Thyroid gland (tissue), 4 donors: ENCODE measurements around the gene PIGQ. TPM values are rescaled to one million over a fixed set of nuclear protein-coding genes. Genes with fewer than 3 reads are reported as not detected.

Experiments
- DNase-seq, 2 donors: peaks; one replicate each; pipeline ENCODE4 v3.0.0-alpha.2; 2019
- H3K27ac ChIP-seq, 3 donors: fragments of 200-600 bp; sonication (generic); 1 replicate in 2 of 3; 2 replicates in 1 of 3; pipeline ENCODE4 v1.5.1; 2016 to 2019; ENCODE audit warnings: mild to moderate bottlenecking in 1 of 3, moderate library complexity in 1 of 3
- H3K27me3 ChIP-seq: fragments of 200-600 bp; sonication (generic); one replicate; pipeline ENCODE4 v1.5.1; 2019
- H3K36me3 ChIP-seq, 2 donors: fragments of 200-600 bp; sonication (generic); one replicate each; pipeline ENCODE4 v1.5.1; 2016 to 2019
- H3K4me1 ChIP-seq, 2 donors: fragments of 200-600 bp; sonication (generic); one replicate each; pipeline ENCODE4 v1.5.1; 2017 to 2019
- H3K4me3 ChIP-seq, 3 donors: fragments of 200-600 bp; sonication (generic); replicated peaks in 1 of 3; 1 replicate in 2 of 3; 2 replicates in 1 of 3; pipeline ENCODE4 v1.5.1; 2016; ENCODE audit warnings: mild to moderate bottlenecking in 1 of 3
- H3K9me3 ChIP-seq: fragments of 200-600 bp; sonication (generic); one replicate; pipeline ENCODE4 v1.5.1; 2017
- POLR2A ChIP-seq, 2 donors: fragments of 450-650 bp; IDR thresholded peaks; one replicate each; pipeline ENCODE4 v1.6.1; 2017; ENCODE audit warnings: antibody characterized with exemption in 2 of 2, mild to moderate bottlenecking in 2 of 2, moderate library complexity in 1 of 2
- WGBS, 2 donors: methylation state at CpG; one replicate each; pipeline ENCODE4 v1.1.5; 2017; 5-methylcytosine and 5-hydroxymethylcytosine counted together
- intact Hi-C: fragments of 100-400 bp; cut with DNase I; formaldehyde crosslinking; loops from one replicate; pipeline ENCODE4 v1.15.1; 2023
- total RNA-seq, 4 donors: library from RNA; depleted of rRNA; stranded (reverse); fragments of >200 nt; gene quantifications; one replicate each; pipeline ENCODE4 v1.2.3, GENCODE V29; 2016
- TF ChIP-seq, protein P1 (sequence below), 6 experiments: fragments of 200-600 bp in 3 of 6; fragments of 450-650 bp in 3 of 6; sonication (generic) in 3 of 6; IDR thresholded peaks; one replicate each; pipeline ENCODE4 v1.5.1; 2016 to 2019; ENCODE audit warnings: antibody characterized with exemption in 6 of 6, mild to moderate bottlenecking in 2 of 6, inconsistent platforms in 1 of 6, moderate library complexity in 1 of 6

PIGQ gene
- total RNA-seq, 4 donors from 2014 or later = 69.6 to 125 (median 108) TPM

DNA sequence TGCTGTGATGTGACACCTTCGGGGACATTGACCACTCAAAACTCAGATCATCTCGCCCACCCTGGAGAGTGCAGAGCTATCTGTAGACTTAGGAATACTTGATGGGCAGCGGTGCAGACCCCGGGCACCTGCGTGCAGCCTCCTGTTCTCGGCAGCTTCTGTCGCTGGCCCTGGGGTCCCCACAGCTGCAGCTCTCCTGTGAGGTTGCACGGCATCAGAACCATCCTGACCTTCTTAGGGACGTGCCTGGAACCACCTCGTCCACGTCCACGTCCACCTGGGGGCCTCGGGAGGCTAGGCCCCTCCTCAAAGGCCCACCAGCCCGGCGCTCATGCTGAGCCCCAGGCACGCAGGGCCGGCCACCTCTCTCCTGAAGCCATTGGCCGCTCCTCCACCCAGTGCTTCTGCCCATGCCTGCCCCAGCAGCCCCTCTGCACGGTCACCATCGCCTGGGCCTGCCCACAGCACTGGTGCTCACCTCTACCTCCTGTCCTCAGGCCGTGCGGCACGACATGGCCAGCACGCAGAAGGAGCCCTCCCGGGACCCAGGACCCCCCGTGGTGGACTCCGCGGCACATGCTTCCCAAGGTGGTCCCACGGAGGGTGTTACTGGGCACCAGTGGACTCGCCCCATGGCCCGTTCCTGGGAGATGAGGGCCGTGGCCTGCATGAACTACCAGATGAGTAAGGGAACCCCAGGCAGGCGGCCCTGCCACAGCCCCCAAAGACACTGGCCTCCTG, 58.7 kb downstream of the PIGQ start:
- no peak for DNase-seq
- no peak overlapping the region for H3K4me3 ChIP-seq
- 97% methylated on average over 18 to 22 of the region's 33 CpGs for WGBS, 2 donors
- peaks cover 7 to 10% of the 10 kb centered on the region in 2 donors for H3K36me3 ChIP-seq
- peaks cover 7 to 14% of the 10 kb centered on the region in 2 donors for H3K4me1 ChIP-seq
- H3K27me3 ChIP-seq = no peaks in the 10 kb centered on the region
- no peak for TF ChIP-seq POLR2A (IDR thresholded peaks at IDR 0.05)
- TF ChIP-seq, protein P1, sequence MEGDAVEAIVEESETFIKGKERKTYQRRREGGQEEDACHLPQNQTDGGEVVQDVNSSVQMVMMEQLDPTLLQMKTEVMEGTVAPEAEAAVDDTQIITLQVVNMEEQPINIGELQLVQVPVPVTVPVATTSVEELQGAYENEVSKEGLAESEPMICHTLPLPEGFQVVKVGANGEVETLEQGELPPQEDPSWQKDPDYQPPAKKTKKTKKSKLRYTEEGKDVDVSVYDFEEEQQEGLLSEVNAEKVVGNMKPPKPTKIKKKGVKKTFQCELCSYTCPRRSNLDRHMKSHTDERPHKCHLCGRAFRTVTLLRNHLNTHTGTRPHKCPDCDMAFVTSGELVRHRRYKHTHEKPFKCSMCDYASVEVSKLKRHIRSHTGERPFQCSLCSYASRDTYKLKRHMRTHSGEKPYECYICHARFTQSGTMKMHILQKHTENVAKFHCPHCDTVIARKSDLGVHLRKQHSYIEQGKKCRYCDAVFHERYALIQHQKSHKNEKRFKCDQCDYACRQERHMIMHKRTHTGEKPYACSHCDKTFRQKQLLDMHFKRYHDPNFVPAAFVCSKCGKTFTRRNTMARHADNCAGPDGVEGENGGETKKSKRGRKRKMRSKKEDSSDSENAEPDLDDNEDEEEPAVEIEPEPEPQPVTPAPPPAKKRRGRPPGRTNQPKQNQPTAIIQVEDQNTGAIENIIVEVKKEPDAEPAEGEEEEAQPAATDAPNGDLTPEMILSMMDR (IDR thresholded peaks at IDR 0.05) = no peak
- no peak overlapping the region for H3K27ac ChIP-seq
- intact Hi-C loops = no loop called here
- H3K9me3 ChIP-seq = no peaks in the 10 kb centered on the region

DNA sequence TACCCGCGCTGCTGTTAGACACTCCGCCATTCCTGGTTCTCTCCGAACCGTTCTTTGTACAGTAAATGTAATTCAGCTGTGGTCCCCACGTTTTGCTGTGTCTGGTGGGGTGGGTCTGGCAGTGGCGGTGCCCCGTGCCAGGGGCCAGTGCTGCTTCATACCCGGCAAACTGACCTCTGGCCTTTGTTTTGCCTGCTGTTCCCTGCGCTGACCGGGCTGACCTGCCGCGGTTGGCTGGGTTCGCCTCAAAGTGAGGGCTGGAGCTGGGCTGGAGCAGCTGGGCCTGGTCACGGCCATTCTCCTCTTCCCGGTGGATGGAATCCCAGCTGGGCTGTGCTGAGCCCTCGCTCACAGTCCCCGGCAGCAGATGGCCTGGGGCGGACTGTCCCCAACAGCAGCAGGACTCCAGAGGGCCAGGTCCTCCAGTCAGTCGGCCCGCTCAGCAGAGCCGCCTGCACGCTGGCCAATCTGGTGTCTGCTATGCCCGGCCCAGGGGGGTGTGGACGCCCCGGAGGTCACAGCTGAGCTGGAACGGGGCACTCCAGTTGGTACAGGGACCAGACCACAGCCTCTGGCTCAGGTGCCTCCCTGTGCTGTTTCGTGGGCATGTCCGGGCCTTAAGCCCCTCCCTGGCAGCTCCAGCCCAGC, 59.5 kb downstream of the PIGQ start:
- Histone ChIP-seq H3K27me3 (no peaks in the 10 kb centered on the region), H3K4me3 (no peak overlapping the region), H3K27ac (no peak overlapping the region), H3K36me3 (peaks cover 7 to 14% of the 10 kb centered on the region in 2 donors), H3K4me1 (peaks cover 7 to 14% of the 10 kb centered on the region in 2 donors), H3K9me3 (no peaks in the 10 kb centered on the region)
- DNase-seq = no peak
- TF ChIP-seq, protein P1 (IDR thresholded peaks at IDR 0.05) = no peak
- TF ChIP-seq POLR2A (IDR thresholded peaks at IDR 0.05) = no peak
- intact Hi-C loops = no loop called here
- WGBS, 2 donors = 86 to 87% methylated on average over 16 to 19 of the region's 29 CpGs

DNA sequence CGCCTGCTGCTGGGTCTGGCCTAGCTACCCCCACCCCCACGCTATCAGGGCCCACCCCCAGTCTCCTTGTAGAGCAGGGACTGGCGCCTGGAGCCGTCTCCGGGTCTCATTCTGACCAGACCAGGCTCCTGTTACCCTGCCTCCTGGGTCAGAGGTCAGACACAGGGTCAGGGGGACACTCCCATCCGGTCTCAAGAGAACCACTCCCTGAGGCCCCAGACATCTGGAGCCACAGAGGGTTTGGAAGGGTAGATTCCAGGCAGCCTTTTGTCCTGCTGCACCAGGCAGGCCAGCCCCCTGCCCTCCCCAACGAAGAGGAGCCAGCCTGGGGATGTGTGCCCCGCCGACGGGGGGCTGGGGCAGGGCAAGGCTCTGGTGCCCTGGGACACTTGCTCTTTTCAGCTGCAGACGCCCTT, 60.1 kb downstream of the PIGQ start:
- TF ChIP-seq POLR2A (IDR thresholded peaks at IDR 0.05) = no peak
- TF ChIP-seq, protein P1 (IDR thresholded peaks at IDR 0.05) = no peak
- H3K4me3 ChIP-seq = no peak overlapping the region
- intact Hi-C loops = loop anchor here (5.0 kb wide), 1 partner anchor 38 kb away; the partner anchor contains the start of gene RAB40C
- no peaks in the 10 kb centered on the region for H3K27me3 ChIP-seq
- DNase-seq = no peak
- H3K4me1 ChIP-seq = peaks cover 7 to 14% of the 10 kb centered on the region in 2 donors
- no peak overlapping the region for H3K27ac ChIP-seq
- peaks cover 7 to 14% of the 10 kb centered on the region in 2 donors for H3K36me3 ChIP-seq
- no peaks in the 10 kb centered on the region for H3K9me3 ChIP-seq
- 92 to 100% methylated on average over 1 to 6 of the region's 11 CpGs for WGBS, 2 donors

DNA sequence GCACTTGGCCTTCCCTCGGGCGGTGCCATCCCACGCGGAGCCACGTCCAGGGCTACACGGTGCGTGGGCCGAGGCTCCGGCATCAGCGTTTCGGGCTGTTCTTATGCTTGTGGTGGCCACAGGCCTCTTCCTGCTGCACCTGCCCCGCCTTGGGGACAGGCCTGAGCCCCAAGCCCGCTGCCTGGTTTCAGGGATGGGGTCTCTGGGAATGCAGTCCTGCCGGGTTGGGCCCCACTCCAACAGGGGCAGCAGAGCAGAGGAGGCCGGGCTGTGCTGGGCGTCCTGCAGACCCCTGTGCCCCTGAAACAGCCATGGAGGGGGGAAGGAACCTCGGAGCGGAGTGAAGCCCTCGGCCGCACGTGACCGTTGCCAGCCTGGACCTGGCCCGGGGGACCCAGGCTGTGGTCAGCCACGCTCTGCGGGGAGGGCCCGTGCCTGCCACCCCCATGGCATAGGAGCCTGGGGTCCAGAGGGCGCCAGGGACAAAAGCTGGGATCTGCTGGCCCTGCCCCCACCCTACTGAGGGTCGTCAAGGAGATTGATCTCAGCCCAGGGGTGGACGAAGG, 60.6 kb downstream of the PIGQ start:
- no peak for DNase-seq
- peaks cover 7 to 19% of the 10 kb centered on the region in 2 donors for H3K4me1 ChIP-seq
- H3K4me3 ChIP-seq = no peak overlapping the region
- H3K27me3 ChIP-seq = no peaks in the 10 kb centered on the region
- peaks cover 7 to 14% of the 10 kb centered on the region in 2 donors for H3K36me3 ChIP-seq
- WGBS, 2 donors = 45 to 65% methylated on average over 9 to 10 of the region's 29 CpGs
- no peak overlapping the region for H3K27ac ChIP-seq
- TF ChIP-seq POLR2A (IDR thresholded peaks at IDR 0.05) = no peak
- TF ChIP-seq, protein P1 (IDR thresholded peaks at IDR 0.05) = no peak
- intact Hi-C loops = loop anchor here (5.0 kb wide), 1 partner anchor 38 kb away; the partner anchor contains the start of gene RAB40C
- no peaks in the 10 kb centered on the region for H3K9me3 ChIP-seq
